Occipital lobe (tissue), 2 donors: Measurements from ENCODE around the gene SCCPDH. TPM values are rescaled to one million over a fixed set of nuclear protein-coding genes. Genes with fewer than 3 reads are reported as not detected.

Experiments used
- DNase-seq: peaks from one replicate; lab custom pipeline; 2025; lab: John Stamatoyannopoulos, UW
- total RNA-seq: library from RNA; depleted of rRNA; stranded (reverse); fragments of >200 nt; gene quantifications from one replicate; pipeline ENCODE4 v1.2.3, GENCODE V29; 2014

Gene SCCPDH
- total RNA-seq, 1 donor from 2014 or later: 53.2 TPM

DNA sequence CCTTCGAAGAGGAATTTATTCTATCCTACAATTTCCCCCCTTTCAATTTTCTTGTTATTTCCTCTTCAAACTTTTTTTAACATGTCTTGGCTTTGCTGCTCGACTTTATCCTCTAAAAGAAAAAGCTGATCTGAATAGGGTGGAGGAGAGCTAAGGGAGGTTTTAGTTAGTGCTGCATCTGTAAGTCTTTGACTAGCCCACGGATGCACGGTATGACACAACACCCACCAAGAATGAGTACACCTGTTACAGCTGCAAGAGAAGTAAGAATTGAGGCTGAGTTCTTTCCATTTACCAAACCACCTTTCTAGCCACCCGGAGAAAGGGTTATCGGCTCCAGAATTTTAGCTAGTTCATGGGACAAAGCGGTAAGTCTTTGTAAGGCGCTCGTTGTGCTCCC, 23.8 kb downstream of the SCCPDH start:
- no peak for DNase-seq

DNA sequence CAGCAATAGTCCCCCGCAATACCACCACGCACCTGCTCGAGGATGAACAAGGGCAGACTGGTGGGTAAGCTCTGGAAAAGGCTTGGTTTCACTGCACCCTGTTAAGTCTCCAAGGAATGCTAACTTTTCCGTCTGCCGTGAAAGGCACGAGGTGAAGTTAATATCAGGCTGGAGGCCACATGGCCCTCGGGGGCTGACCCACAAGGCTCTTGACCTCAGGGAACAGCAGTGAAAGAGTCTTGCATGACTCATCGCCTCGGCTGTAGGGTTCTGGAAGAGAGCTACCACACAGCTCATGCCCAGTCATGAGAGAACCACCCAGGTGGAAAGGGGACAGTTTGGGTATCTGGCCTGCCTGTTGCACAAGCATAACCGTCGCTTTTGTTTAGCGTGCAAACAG, 24.7 kb downstream of the SCCPDH start:
- DNase-seq: no peak

DNA sequence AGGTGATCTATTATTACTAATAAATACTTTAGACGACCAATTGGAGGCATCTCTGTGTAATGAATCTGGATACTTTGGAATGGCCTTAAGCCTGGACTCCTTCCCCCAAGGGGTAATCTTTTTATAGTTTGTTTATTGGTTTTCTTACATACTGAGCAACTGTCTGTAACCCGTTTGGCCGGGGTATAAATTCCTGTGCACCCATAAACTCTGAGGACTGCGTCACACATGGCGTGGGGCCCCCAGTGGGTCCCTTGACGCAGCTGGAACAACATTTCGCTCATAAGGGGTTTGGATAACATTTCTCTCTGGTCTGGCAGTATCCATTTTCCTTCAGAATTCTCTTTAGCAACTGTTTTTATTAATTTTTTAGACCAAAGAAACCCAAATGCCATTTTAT, 26.5 kb downstream of the SCCPDH start:
- no peak for DNase-seq

DNA sequence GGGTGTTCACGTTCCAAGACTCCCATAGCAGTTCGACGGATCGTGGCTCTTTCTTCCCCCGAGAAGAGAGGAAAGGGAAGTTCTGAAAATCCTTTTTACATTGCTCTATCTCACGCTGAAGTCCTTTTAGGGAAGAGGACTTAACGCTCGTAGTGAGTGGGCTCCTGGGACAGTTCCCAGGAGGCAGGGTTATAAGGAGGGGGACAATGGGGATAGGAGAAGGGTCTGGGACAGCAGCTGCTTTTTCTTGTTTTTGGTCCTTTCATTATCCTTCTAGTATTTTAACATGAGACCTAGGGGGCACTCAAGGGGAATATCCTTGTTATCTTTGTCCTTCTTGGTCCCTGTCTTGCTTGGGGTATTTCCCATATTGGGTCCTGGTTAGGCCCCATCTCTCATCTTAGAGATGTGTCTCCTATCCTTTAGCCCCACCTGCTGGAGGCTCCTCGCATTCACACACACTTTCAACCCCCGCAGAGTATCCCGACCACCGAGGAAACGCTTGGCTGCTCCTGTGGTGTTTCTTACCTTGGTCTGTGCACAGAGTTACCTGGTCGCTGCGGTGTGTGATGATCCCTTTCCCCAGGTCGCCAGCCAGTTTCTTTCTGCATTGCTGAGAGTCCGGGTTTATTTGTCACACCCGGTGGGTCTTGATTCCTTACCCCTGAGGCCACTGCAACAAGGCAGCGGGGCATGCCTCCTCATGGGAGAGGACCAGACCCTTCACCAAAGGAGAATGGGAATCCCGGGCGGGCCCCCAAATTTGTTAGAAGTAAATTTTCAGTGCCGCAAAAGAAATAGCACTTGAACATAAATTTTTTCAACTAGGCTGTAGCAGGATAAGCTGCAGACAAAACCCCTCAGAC, 29.7 kb downstream of the SCCPDH start:
- no peak for DNase-seq

DNA sequence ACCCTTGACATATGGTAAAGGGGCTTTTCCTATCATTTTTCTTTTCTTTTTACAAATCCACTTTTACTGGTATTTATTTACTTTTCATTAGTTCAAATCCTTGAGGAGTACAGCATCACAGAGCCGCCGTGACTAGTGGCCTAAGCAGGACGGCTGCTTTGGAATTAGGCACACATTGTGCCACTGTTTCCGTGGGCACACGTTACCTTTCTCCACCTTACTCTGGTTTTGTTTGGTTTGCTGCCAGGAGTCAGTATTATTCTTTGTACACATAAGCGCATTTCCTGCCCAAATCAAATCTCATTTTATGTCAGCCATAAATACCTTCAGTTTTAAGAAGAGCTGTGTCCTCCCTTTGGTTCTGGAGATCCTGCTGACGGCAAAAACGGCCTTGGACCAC, 31.2 kb downstream of the SCCPDH start:
- DNase-seq: no peak

DNA sequence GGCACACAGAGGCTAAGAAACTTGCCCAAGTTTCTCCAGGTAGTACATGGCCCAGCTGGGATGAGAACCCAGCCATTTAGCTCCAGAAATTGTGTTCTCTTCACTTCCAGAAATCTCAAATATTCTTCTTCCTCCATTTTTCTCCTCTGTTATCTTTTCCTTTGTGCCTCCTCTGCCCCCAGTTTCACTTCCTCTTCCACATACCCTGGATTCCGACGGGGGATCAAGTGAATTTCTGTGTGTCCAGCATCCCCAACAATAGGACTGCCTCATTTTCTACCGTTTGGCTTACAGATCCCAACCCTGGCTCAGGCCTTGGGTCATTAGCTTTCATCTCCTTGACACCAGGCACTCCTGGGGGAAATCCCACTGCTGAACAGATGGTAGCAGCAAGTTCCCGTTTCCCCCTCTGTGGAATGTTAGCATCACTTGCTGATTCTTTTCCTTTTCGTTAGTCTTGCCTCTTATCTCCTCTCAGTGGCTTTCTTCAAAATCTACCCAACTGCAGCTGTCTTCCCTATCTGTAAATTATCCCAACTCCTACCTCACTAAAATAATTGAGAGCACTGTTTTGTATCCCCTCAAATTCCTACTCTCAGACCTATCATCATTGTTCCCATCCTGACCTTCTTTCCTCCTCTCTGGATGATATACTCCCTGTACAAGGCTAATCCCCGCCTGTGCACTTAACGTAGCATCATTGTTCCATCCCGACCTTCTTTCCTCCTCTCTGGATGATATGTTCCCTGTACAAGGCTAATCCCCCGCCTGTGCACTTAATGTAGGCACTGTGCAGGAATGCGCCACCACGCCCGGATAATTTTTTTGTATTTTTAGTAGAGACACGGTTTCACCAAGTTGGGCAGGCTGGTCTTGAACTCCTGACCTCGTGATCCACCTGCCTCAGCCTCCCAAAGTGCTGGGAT, 36.5 kb downstream of the SCCPDH start:
- DNase-seq: no peak

DNA sequence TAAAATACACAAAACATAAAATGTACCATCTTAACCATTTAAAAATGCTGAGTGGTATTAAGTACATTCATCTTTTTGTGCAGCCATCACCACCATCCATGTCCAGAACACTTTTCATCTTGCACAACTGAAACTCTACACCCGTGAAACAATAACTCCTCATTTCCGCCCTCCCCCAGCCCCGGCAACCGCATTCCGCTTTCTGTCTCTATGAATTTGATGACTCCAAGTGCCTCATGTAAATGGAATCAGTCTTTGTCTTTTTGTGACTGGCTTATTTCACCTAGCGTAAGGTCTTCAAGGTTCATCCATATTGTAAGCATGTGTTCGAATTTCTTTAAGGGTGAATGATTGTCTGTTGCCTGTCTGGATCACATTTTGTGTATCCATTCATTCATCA, 37.2 kb downstream of the SCCPDH start:
- no peak for DNase-seq

DNA sequence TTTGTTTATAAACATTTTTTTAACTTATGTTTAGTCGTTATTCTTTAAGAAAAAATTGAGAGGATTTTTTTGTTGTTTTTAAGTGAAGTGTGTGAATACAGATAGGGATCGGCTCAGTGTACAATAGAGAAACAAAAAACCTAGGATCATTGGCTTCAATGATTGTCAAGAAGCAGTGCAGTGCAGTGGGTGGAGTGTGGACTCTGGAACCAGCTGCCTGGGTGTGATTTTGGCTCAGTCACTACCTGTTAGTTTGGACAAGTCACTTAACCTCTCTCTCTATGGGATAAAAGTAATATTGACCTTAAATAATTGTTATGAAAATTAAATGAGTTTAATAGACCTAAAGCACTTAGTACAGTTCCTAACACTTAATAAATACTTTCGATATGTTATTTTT, 41.3 kb downstream of the SCCPDH start:
- no peak for DNase-seq

DNA sequence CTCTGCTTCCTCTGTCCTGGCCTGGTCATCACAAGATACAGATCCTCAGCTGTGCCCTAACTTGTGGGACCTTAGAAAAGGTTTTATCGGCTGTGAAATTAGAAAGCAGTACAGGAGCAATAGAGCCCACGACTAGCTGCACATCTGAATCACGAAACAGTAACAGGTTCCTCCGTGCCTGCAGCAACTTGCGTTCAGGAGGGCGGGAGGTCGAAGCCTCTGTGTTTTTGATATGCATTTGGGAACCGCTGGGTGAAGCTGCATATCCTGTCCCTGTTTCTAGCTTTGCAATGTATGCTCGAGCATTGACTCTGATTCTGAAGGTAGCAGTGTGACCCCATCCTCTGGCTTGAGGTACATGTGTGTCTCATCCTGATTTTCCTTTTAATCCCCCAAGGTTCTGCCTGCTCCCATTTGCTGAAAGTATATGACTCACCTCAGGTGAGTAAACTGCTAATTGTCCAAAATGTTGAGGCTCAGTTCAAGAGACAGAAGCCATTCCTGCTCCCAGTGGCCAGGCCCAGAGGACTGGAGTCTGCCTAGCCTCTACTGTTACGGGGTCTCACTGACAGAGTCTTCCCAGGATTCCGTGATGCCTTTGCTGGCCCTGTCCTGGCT, 44.3 kb downstream of the SCCPDH start:
- no peak for DNase-seq

DNA sequence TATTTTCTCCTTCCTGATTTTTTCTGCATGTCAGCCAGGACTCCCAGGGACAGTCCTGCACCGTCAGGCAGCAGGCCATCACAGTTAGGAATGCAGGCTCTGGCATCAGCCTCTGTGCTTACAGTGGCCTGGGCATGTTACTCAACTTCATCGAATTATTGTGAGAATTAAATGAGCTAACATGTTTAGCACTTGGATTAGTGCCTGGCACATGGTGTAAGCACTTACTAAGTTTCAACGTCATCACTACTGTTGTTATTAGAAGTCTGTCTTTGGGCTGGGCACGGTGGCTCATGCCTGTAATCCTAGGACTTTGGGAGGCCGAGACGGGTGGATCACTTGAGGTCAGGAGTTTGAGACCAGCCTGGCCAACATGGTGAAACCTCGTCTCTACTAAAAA, 45.1 kb downstream of the SCCPDH start:
- DNase-seq: no peak

DNA sequence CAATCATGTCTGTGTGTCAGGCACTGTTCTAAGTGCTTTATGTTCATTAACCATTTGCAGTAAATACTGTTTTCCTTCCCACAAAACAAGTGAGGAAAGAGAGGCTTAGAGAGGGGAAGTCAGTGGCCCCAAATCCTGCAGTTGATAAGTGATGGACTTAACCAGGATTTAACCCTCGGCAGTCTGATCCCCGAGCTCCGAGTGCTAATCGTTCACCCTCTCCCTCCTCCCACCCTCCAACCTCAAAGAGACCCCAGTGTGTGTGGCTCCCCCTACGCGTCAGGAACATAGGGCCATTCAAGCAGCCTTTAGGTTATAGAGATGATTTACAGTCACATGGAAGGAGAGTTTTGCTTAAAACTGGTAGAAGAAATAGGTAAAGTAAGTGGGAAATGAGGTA, 47.2 kb downstream of the SCCPDH start:
- DNase-seq: no peak

DNA sequence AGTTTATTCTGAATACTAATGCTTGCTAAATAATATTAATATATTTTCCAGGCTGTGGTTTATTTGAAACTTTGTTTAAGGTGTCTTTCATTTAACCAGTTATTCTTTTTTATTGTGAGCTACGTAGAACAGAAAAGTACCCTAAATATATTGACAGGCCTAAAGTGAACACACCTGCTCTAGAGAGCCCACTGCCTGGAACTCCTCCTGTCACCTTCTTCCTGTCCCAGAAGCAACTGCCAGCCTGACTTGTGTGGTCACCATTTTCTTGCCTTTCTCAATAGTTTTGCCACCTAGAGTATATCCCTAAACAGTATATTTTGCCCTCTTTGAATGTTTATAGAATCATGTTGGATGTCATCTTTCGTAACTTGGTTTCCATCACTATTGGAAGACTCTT, 48.5 kb downstream of the SCCPDH start:
- DNase-seq: no peak

DNA sequence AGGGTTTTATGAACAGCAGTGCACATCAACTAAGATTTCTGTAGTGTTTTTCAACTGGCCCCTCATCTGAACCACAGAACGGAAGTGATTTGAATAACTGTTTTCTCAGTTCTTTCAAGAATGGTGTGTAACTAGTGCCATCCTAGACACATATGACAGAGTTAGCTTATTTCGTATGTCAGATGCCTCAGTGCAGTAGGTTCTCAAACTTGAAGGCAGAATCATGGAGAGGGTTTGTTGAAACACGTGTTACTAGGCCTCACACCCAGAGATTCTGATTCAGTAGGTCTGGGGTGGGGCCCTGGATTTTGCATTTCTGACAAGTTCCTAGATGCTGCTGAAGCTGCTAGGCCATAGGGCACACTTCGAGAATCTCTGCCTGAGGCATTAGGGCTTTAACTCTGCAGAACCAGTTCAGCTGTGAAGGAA, 49.0 kb downstream of the SCCPDH start:
- DNase-seq: no peak

DNA sequence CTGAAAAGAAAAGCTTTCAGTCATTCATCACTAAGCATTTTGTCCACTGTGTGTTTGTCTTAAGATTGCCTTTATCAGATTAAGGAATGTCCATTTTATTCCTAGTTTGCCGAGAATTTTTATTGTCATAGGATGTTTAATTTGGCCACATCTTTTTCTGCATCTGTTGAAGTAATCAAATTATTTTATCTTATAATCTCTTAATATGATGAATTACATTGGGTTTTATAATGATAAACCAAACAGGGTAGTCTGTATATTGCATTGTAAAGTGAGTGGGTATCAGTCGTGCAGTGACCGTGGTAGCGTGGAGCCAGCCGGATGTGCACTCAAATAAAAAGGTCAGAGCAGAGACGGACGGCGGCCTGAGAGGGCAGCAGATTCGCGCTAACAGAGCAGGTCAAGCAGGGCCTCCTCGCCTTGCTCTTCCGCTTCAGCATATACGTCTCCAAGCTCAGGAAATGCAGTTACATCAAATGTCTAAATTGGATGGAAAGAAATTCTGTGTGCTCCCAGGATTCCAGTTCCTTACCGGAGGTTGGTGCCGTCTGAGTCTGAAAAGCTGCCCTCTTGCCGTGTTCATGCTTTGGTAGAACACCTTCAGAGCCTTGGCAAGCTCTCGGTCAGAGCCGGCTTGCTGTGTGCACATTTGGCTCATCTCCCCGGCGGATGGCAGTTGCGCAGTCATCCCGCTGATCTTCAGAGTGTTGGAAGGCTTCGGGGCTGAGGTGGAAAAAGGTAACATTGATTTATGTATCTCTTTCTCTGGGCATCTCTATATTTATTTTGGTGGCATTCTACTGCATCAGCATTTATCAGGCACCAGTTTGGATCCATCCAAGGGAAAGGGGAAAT, 51.5 kb downstream of the SCCPDH start:
- no peak for DNase-seq

DNA sequence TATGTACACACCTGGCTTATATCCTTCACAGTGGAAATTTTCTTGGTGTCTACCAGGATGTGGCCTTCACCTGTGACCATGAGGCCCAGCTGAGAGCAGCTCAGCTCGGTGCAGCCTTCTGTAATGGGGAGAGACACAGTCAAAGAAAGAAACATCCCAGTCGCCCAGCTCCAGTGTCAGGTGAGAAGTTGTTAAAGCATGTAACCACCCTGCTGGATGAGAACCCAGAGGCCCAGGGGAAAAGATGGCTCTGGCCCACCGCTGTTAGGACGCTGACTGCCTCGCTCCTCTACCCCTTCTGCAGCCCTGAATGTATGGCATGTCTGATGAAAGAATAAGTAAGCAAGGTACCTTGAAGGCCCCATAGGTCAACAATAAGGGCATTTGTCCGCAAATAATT, 52.7 kb downstream of the SCCPDH start:
- no peak for DNase-seq

DNA sequence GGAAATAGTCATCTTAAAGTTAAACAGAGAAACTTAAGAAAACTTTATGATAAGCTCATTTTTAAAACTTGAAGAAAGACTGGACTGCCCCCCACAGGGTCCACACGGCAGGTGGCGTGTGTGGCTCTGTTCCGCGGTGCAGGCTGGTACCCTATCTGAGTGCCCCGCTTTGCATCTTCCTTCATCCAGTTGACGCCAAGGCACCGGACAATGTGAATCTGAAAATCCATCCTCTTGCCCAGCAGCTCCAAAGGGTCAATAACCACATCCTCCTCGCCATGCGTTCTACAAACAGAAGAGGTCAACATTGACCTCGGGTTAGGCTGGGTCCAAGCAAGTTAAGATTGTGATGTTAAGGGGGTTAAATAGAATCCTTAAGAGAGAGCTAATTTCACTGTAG, 54.5 kb downstream of the SCCPDH start:
- no peak for DNase-seq

DNA sequence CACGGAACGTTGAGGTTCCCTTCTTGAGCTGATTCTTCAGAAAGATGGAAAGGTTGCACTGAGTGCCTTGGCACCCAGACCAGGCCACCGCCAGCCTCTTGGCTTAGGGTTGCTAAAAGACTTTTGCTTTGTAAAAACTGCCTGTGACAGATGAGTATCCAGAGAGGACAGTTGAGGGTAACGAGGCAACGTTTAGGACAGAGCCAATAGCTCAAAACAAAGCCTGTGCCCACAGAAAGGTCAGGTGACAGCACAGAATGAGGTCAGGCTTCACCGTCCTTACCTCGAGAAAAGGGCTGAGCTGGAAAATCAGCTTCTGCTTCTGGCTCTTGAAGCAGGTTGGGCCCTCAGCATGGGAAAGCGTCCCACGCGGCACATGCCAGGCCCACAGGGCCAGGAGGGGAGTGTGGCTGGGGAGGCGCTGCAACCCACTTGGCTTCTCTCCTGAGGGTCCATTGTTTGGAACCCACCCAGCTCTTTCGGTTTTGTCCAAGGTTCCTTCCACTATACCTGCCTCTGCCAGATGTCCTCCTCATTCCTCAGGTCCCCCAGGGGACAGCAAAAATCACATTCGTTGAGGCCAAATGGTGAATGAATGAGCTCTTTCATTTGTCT, 55.5 kb downstream of the SCCPDH start:
- DNase-seq: no peak

DNA sequence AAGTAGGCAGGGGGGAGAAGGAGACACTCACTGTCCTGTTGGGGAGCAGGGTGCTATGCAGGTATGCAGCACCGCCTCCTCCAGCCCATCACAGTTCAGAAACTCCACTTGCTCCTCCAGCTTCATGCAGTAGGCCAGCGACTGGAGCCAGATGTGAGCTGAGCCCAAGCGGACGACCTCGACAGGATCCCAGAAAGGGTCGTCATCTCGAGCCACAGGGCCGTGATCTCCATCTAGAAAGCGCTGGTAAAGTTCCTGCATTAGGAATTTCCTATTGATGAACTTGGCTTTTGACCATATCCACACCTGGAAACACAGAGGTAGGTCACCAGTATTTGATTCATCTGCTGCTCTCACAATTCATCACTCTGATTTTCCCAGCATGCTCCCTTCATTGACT, 56.1 kb downstream of the SCCPDH start:
- no peak for DNase-seq

DNA sequence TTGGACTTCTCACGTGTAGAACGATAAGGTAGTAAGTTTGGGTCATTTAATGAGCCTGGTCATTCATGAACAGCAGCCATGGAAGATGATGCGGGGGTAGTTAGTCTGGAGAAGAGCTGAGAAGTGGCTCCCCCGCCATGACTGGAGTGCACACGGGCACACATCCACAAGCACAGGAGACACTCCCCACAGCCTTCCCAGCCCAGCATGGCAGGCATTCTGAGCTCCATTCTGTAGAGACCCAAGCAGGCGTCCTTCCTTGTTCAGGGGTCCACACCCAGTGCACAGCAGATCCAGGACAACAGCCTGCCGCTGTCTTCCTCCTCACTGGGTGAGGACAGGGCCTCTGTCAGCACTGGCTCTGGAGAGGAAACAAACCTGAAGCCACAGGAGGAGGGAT, 57.0 kb downstream of the SCCPDH start:
- no peak for DNase-seq

DNA sequence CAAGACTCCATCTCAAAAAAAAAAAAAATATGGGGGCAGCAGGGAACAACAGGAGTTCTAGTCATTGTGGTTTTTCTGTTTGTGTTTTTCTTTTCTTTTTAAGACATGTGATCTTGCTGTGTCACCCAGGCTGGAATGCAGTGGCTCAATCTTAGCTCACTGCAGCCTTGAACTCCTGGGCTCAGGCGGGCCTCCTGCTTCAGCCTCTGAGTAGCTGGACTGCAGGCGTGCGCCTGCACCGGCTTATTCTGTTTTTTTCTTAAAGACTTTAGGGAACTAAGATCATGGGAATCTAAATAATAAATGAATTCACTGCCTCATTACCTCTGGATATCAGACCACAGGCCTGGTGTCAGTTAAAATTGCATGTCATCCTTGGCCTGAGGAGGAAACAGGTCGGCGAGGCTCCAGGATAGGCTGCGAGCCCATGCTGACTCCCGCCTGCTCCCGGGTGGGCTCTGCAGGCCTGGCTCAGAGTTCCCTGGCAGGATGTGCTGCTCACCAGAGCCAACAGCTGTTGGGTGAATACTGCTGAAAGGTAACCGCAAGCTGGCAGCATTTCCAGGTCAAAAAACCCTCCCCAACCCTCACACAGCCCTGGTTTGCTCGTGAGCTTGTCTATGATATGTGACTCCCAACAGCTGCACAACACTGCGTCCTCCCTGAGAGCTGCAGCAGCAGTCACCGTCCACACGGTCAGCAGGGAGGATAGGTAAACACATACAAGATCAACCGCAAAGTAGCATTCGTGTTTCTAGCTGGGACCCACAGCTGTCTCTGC, 58.1 kb downstream of the SCCPDH start:
- DNase-seq: no peak
